GM21526 (cell line): ENCODE results near the gene NAALAD2.
"Not testable (repeated sequence)": the region's sequence is repeated elsewhere in the genome, so short reads cannot be mapped to it uniquely, and the experiment has no call there.

Experiments
- ATAC-seq: cut with Tn5 transposase; IDR thresholded peaks from one replicate; pipeline ENCODE4 v1.9.1; 2021; ENCODE audit warnings: moderate library complexity; ENCODE audit not compliant: unreplicated experiment, low FRiP score

The NAALAD2 gene

GRCh38 chr11:90239967-90240636 lies 105.6 kb downstream of the NAALAD2 start:
- ATAC-seq: not testable (repeated sequence)

- no peak for ATAC-seq
Observed at GRCh38 chr11:90241414-90241813, 107.0 kb downstream of the NAALAD2 start.
